ENCODE results near the gene CLPSL2. TPM values are rescaled to one million over a fixed set of nuclear protein-coding genes. Genes with fewer than 3 reads are reported as not detected.

Gene CLPSL2
- total RNA-seq, 4 donors from 2014 or later, result not detected

- 0 to 6% methylated on average over 3 to 6 of the region's 40 CpGs for WGBS, 2 donors (ENCODE audit: low coverage in 1 of 2)
- H3K27me3 ChIP-seq, result peaks cover 59% of the 10 kb centered on the region
- H3K36me3 ChIP-seq, result no peaks in the 10 kb centered on the region
- H3K27ac ChIP-seq, result no peak within 1 kb of the TSS
- no peaks in the 10 kb centered on the region for H3K9me3 ChIP-seq
- H3K4me3 ChIP-seq, result peak within 1 kb of the TSS in 1 of 2 donors; percentile 8
- TF ChIP-seq POLR2AphosphoS5 (IDR thresholded peaks at IDR 0.05) (no peak), POLR2A (IDR thresholded peaks at IDR 0.05) (no peak)
- peak; percentile 60 for ATAC-seq
- H3K4me1 ChIP-seq, result peaks cover 0 to 7% (median 0%) of the 10 kb centered on the region in 3 donors
Measured at GRCh38 chr6:35804996-35805736, 28.8 kb downstream of the CLPSL2 start, which contains the start of gene LHFPL5. TSS of gene LHFPL5 (plus strand) at chr6:35805352. CDS start at chr6:35805671, 319 bp downstream.

GRCh38 chr6:35808688-35809087 lies 32.3 kb downstream of the CLPSL2 start:
- WGBS, 2 donors (ENCODE audit: low coverage in 1 of 2), result 14 to 32% methylated on average over 3 of the region's 3 CpGs
- H3K27ac ChIP-seq, result no peak overlapping the region
- H3K27me3 ChIP-seq, result peaks cover 65% of the 10 kb centered on the region
- peaks cover 0 to 7% (median 0%) of the 10 kb centered on the region in 3 donors for H3K4me1 ChIP-seq
- no peak overlapping the region for H3K4me3 ChIP-seq
- no peaks in the 10 kb centered on the region for H3K9me3 ChIP-seq
- no peak for ATAC-seq
- TF ChIP-seq CTCF (IDR thresholded peaks at IDR 0.05) (no peak), POLR2AphosphoS5 (IDR thresholded peaks at IDR 0.05) (no peak), POLR2A (IDR thresholded peaks at IDR 0.05) (no peak), EP300 (IDR thresholded peaks at IDR 0.05) (no peak)
- no peaks in the 10 kb centered on the region for H3K36me3 ChIP-seq

GRCh38 chr6:35809809-35810208 lies 33.4 kb downstream of the CLPSL2 start:
- no peak for ATAC-seq

DNA sequence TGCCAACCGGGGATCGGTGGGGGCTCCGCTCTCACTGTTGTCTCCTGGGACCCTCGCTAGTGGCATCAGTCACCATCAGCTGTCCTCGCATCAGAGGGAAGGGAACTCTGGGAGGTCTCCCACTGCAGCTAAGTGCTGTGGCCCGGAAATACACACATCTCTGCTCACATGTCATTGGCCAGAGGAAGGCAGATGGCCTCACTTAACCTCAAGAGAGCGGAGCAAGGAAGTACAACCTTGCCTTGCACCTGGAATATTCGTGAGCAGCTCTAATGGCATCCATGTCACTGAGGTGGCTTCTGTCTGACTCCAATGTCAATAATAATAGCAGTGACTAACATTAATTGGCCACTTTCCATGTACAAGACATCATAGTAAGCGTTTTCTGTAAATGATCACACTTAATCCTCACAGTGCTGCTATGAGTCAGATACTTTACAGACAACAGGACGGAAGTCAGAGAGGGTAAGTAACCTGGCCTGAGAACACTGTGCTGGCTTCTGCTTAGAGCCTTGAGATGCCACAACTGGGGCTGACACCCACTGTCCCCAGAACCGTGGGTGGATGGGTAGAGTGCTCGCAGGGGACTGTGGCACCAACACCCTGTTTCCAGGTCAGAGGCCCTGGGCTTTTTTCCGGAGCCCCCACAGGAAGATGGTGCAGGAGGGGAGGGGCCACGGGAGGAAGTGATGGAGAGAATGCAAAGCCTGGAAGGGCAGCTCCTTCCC lies 34.7 kb downstream of the CLPSL2 start:
- 55 to 58% methylated on average over 9 to 11 of the region's 14 CpGs for WGBS, 2 donors (ENCODE audit: low coverage in 1 of 2)
- Histone ChIP-seq H3K4me1 (no peaks in the 10 kb centered on the region), H3K4me3 (no peak overlapping the region), H3K36me3 (no peaks in the 10 kb centered on the region), H3K27me3 (peaks cover 60% of the 10 kb centered on the region), H3K9me3 (no peaks in the 10 kb centered on the region), H3K27ac (no peak overlapping the region)
- no peak for TF ChIP-seq POLR2AphosphoS5 (IDR thresholded peaks at IDR 0.05)
- TF ChIP-seq EP300 (IDR thresholded peaks at IDR 0.05), result no peak
- TF ChIP-seq POLR2A (IDR thresholded peaks at IDR 0.05), result no peak
- TF ChIP-seq CTCF (IDR thresholded peaks at IDR 0.05), result no peak
- ATAC-seq, result no peak

More at GRCh38 chr6:35809809-35810208, 33.4 kb downstream of the CLPSL2 start:
- Histone ChIP-seq H3K4me1 (peaks cover 0 to 6% (median 0%) of the 10 kb centered on the region in 3 donors), H3K4me3 (no peak overlapping the region), H3K27ac (no peak overlapping the region), H3K27me3 (peaks cover 66% of the 10 kb centered on the region), H3K9me3 (no peaks in the 10 kb centered on the region), H3K36me3 (no peaks in the 10 kb centered on the region)
- TF ChIP-seq POLR2A (IDR thresholded peaks at IDR 0.05) (no peak), EP300 (IDR thresholded peaks at IDR 0.05) (no peak), CTCF (IDR thresholded peaks at IDR 0.05) (no peak), POLR2AphosphoS5 (IDR thresholded peaks at IDR 0.05) (no peak)
- WGBS, 2 donors (ENCODE audit: low coverage in 1 of 2), result 71 to 85% methylated on average over 4 to 5 of the region's 5 CpGs

- H3K4me1 ChIP-seq, result no peaks in the 10 kb centered on the region
- H3K9me3 ChIP-seq, result peaks cover 0 to 5% (median 0%) of the 10 kb centered on the region in 3 donors
- no peak overlapping the region for H3K27ac ChIP-seq
- H3K27me3 ChIP-seq, result peaks cover 55% of the 10 kb centered on the region
- no peaks in the 10 kb centered on the region for H3K36me3 ChIP-seq
- H3K4me3 ChIP-seq, result no peak overlapping the region
- 40 to 70% methylated on average over 3 of the region's 6 CpGs for WGBS, 2 donors (ENCODE audit: low coverage in 1 of 2)
- TF ChIP-seq CTCF (IDR thresholded peaks at IDR 0.05), result no peak
- TF ChIP-seq EP300 (IDR thresholded peaks at IDR 0.05), result no peak
- no peak for TF ChIP-seq POLR2AphosphoS5 (IDR thresholded peaks at IDR 0.05)
- TF ChIP-seq POLR2A (IDR thresholded peaks at IDR 0.05), result no peak
- ATAC-seq, result no peak
Measured at GRCh38 chr6:35811699-35811995, 35.2 kb downstream of the CLPSL2 start.
